DND-41 (cell line): ENCODE measurements around the gene CSRNP3.

Experiments
- EZH2 ChIP-seq: IDR thresholded peaks from 3 replicates; pipeline ENCODE4 v1.6.1; 2012; ENCODE audit warnings: borderline replicate concordance, low read depth, mild to moderate bottlenecking, moderate library complexity, low read length, inconsistent platforms; ENCODE audit not compliant: severe bottlenecking
- TF ChIP-seq, protein P1 (sequence below): IDR thresholded peaks from 2 replicates; pipeline ENCODE4 v1.5.1; 2012; ENCODE audit warnings: borderline replicate concordance, low read length, moderate library complexity, mild to moderate bottlenecking; ENCODE audit not compliant: poor library complexity, severe bottlenecking; ENCODE audit errors: extremely low read depth

DNA sequence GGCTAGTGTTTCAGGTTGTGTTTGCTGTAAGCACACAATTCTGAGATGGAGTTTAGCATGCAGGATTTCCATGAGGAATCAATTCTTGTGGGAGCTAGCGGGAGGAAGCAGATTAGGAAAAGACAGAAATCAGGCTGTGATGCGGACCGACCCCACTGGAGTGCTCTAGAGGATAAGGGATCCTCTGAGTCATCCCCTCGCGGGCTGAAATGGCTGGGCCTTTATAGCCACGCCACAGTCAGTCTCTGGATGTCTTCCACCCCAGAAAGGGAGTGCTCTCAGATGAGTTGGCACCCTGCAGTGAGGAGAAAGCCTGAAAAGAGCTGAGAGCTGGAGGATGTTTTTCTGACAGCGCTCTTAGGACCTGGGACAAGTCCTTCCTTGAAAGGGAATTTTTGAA is 222.1 kb downstream of the CSRNP3 start:
- TF ChIP-seq, protein P1, sequence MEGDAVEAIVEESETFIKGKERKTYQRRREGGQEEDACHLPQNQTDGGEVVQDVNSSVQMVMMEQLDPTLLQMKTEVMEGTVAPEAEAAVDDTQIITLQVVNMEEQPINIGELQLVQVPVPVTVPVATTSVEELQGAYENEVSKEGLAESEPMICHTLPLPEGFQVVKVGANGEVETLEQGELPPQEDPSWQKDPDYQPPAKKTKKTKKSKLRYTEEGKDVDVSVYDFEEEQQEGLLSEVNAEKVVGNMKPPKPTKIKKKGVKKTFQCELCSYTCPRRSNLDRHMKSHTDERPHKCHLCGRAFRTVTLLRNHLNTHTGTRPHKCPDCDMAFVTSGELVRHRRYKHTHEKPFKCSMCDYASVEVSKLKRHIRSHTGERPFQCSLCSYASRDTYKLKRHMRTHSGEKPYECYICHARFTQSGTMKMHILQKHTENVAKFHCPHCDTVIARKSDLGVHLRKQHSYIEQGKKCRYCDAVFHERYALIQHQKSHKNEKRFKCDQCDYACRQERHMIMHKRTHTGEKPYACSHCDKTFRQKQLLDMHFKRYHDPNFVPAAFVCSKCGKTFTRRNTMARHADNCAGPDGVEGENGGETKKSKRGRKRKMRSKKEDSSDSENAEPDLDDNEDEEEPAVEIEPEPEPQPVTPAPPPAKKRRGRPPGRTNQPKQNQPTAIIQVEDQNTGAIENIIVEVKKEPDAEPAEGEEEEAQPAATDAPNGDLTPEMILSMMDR, result no peak
- no peak for TF ChIP-seq EZH2
